Dendritic cell treated with granulocyte-macrophage colony-stimulating factor and Interleukin-4, amounts not matched to agents 40 ng/mL and 50 ng/mL, for 4 days (primary cell): Measurements from ENCODE around the gene GHR.
"Not testable (repeated sequence)": the region's sequence is repeated elsewhere in the genome, so short reads cannot be mapped to it uniquely, and the experiment has no call there.

Experiments
- H3K27ac Mint-ChIP-seq: one replicate; pipeline ENCODE4 v1.8.0; 2022; ENCODE audit warnings: mild to moderate bottlenecking, mixed read lengths
- H3K27me3 Mint-ChIP-seq: one replicate; pipeline ENCODE4 v1.8.0; 2022; ENCODE audit warnings: mild to moderate bottlenecking, mixed read lengths
- H3K36me3 Mint-ChIP-seq: one replicate; pipeline ENCODE4 v1.8.0; 2022; ENCODE audit warnings: low read depth, mixed read lengths
- H3K4me1 Mint-ChIP-seq: one replicate; pipeline ENCODE4 v1.8.0; 2022; ENCODE audit warnings: low read depth, mixed read lengths
- H3K4me3 Mint-ChIP-seq: one replicate; pipeline ENCODE4 v1.8.0; 2022; ENCODE audit warnings: mild to moderate bottlenecking, moderate library complexity, mixed read lengths
- H3K9me3 Mint-ChIP-seq: one replicate; pipeline ENCODE4 v1.8.0; 2022; ENCODE audit warnings: mixed read lengths
- intact Hi-C: fragments of 100-400 bp; cut with micrococcal nuclease; formaldehyde crosslinking; loops from one replicate; pipeline ENCODE4 v1.15.0; 2022

Gene GHR

GRCh38 chr5:42653705-42654104, 230.5 kb downstream of the GHR start:
- no peaks in the 10 kb centered on the region for H3K4me1 Mint-ChIP-seq
- H3K27ac Mint-ChIP-seq = no peak overlapping the region
- intact Hi-C loops = no loop called here
- H3K27me3 Mint-ChIP-seq = no peaks in the 10 kb centered on the region
- H3K9me3 Mint-ChIP-seq = no peaks in the 10 kb centered on the region
- H3K36me3 Mint-ChIP-seq = no peaks in the 10 kb centered on the region
- H3K4me3 Mint-ChIP-seq = no peak overlapping the region

GRCh38 chr5:42654645-42655044, 231.4 kb downstream of the GHR start:
- no peaks in the 10 kb centered on the region for H3K9me3 Mint-ChIP-seq
- H3K27me3 Mint-ChIP-seq = no peaks in the 10 kb centered on the region
- intact Hi-C loops = no loop called here
- H3K36me3 Mint-ChIP-seq = no peaks in the 10 kb centered on the region
- H3K4me1 Mint-ChIP-seq = no peaks in the 10 kb centered on the region
- no peak overlapping the region for H3K4me3 Mint-ChIP-seq
- H3K27ac Mint-ChIP-seq = no peak overlapping the region

DNA sequence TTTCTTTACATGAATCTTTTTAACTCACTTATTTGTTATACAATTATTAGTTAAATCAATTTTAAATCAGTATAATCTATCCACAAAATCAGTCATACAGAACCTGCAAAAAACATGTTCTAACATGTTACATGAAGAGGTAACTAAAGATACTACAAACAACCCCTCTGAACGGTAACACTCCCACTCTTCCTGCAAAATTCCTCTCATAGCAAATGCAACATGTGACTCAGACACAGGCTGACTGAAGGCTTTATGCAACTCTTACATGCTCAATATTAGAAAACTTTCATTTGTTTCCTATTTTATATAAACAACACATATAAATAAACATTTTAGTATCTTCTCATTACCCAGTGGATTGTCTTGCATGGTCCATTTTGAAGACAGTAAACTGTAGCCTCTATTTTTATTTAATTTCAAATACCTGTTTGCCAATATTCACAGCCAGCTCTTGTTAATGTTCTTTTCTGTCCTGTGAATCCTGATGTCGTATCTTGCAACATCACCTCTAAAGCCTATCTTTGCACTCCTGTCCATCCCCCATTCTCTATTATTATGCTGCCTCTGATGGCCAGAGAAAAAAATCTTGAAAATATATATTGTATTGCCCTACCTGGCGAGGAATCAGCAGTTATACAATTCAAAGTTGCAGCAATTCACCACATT, 232.9 kb downstream of the GHR start:
- Mint-ChIP-seq H3K4me3 (no peak overlapping the region), H3K36me3 (no peaks in the 10 kb centered on the region)
- intact Hi-C loops = no loop called here

DNA sequence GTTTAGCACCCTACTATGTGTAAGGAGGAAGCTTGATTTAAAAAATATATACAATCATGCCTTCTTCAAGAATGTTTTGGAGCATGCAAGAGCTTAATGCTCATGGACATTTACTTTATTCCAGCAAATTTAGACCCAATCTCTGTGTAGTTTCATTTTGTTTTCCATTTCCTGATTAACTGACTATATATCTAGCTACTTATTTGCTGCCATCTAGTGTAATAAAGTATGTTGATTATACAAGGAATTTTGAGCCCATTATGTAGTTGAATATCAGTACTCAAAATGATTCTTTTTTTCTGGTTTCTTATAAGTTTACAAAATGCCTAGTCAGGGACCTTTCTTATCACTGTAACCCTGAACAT, 233.4 kb downstream of the GHR start:
- Mint-ChIP-seq H3K9me3 (no peaks in the 10 kb centered on the region), H3K27me3 (no peaks in the 10 kb centered on the region), H3K4me1 (no peaks in the 10 kb centered on the region), H3K27ac (no peak overlapping the region), H3K4me3 (no peak overlapping the region), H3K36me3 (no peaks in the 10 kb centered on the region)
- intact Hi-C loops = no loop called here

More for the DNA sequence above, 232.9 kb downstream of the GHR start:
- Mint-ChIP-seq H3K27me3 (no peaks in the 10 kb centered on the region), H3K27ac (no peak overlapping the region), H3K9me3 (no peaks in the 10 kb centered on the region), H3K4me1 (no peaks in the 10 kb centered on the region)

GRCh38 chr5:42659869-42660268, 236.6 kb downstream of the GHR start:
- not testable (repeated sequence) for H3K27ac Mint-ChIP-seq

DNA sequence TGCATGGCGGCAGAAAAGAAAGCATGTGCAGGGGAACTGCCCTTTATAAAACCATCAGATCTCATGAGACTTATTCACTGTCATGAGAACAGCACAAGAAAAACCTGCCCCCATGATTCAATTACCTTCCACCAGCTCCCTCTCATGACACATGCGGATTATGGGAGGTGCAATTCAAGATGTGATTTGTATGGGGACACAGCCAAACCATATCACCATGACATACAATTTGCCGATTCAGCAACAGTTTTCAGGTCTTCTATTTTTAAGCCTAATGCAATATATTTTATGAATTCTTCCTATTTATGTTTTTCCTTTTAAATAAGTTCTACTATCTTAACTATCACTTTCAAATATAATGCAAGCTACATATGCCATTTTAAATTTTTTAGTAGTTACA, 242.6 kb downstream of the GHR start:
- H3K9me3 Mint-ChIP-seq = no peaks in the 10 kb centered on the region
- H3K4me3 Mint-ChIP-seq = no peak overlapping the region
- no peaks in the 10 kb centered on the region for H3K4me1 Mint-ChIP-seq
- intact Hi-C loops = no loop called here
- no peaks in the 10 kb centered on the region for H3K36me3 Mint-ChIP-seq
- no peak overlapping the region for H3K27ac Mint-ChIP-seq
- no peaks in the 10 kb centered on the region for H3K27me3 Mint-ChIP-seq

More at GRCh38 chr5:42659869-42660268, 236.6 kb downstream of the GHR start:
- H3K4me3 Mint-ChIP-seq, H3K4me1 Mint-ChIP-seq, H3K36me3 Mint-ChIP-seq, H3K27me3 Mint-ChIP-seq, intact Hi-C loops, H3K9me3 Mint-ChIP-seq: not testable (repeated sequence)

DNA sequence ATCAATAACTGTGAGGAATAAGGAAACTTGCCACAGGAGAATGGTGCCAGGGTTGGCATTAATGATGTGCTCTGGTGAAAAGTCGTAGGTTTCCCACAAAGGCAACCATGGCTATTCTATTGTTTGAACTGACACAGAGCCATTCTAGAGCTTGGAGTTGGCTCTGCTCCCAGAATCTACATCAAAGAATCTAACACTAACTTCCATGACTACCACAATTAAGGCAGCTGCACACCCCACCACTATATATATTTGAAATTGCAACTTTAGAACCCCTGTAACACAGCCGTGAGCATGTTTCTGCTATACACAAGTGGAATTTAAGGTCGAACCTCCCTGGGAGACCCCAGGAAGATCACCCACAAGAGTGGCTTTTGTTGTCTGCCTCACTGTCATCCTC, 243.6 kb downstream of the GHR start:
- Mint-ChIP-seq H3K27me3 (no peaks in the 10 kb centered on the region), H3K27ac (no peak overlapping the region), H3K4me1 (no peaks in the 10 kb centered on the region), H3K9me3 (no peaks in the 10 kb centered on the region), H3K4me3 (no peak overlapping the region), H3K36me3 (no peaks in the 10 kb centered on the region)
- intact Hi-C loops = no loop called here

DNA sequence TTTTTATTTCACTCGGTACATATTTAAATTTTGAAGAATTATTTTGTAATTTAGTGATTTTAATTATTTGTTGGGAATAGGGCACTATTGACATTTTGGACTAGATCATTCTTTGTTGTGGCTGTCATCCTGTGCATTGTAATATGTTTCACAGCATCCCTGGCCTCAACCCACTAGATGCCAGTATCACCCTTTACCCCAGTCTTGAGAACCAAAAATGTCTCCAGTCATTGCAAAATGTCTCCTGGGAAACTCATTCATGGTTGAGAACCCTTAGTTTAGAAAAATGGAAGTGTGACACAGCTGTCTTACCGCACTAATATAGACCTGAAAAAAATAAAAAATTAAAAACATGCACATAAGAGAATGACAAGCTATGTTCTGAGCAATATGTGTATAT, 245.0 kb downstream of the GHR start:
- Mint-ChIP-seq H3K4me1 (no peaks in the 10 kb centered on the region), H3K9me3 (no peaks in the 10 kb centered on the region)

DNA sequence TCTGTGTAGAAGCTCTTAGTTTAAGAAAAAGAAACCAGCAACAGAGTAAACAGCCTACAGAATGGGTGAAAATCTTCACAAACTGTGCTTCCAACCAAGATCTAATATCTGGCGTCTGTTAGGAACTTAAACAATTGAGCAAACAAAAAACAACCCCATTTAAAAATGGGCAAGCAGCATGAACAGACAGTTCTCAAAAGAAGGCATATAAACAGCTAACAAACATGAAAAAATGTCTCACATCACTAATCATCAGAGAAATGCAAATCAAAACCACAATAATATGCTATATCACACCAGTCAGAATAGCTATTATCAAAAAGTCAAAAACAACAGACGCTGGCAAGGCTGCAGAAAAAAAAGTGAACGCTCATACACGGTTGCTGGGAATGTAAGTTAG, 249.7 kb downstream of the GHR start:
- H3K4me1 Mint-ChIP-seq = no peaks in the 10 kb centered on the region
- H3K9me3 Mint-ChIP-seq = no peaks in the 10 kb centered on the region
- H3K4me3 Mint-ChIP-seq = no peak overlapping the region
- intact Hi-C loops = no loop called here
- no peaks in the 10 kb centered on the region for H3K27me3 Mint-ChIP-seq
- no peaks in the 10 kb centered on the region for H3K36me3 Mint-ChIP-seq
- no peak overlapping the region for H3K27ac Mint-ChIP-seq

More for the DNA sequence above, 245.0 kb downstream of the GHR start:
- Mint-ChIP-seq H3K36me3 (no peaks in the 10 kb centered on the region), H3K4me3 (no peak overlapping the region), H3K27me3 (no peaks in the 10 kb centered on the region), H3K27ac (no peak overlapping the region)
- intact Hi-C loops = no loop called here

GRCh38 chr5:42675602-42676001, 252.4 kb downstream of the GHR start:
- Mint-ChIP-seq H3K27ac (no peak overlapping the region), H3K36me3 (no peaks in the 10 kb centered on the region), H3K27me3 (no peaks in the 10 kb centered on the region), H3K9me3 (no peaks in the 10 kb centered on the region), H3K4me1 (no peaks in the 10 kb centered on the region), H3K4me3 (no peak overlapping the region)
- intact Hi-C loops = no loop called here

DNA sequence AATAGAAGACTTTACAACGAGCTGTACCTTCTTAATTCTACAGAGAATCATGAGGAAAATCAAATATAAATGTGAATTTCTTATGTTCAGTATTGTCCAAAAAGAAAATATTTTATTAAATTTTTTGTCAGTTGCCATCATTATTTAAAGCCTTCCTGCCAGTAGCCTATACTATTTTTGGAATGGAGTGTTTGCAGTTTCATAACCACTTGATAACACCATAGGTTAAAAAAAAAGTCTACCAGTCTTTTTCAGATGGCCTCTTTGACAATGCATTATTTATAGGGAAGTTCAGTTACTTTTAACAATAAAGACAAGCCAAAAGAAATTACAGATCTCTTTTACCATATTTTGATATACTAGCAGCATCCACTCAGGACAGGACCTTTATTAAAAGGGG, 253.1 kb downstream of the GHR start:
- Mint-ChIP-seq H3K36me3 (no peaks in the 10 kb centered on the region), H3K27ac (no peak overlapping the region)

DNA sequence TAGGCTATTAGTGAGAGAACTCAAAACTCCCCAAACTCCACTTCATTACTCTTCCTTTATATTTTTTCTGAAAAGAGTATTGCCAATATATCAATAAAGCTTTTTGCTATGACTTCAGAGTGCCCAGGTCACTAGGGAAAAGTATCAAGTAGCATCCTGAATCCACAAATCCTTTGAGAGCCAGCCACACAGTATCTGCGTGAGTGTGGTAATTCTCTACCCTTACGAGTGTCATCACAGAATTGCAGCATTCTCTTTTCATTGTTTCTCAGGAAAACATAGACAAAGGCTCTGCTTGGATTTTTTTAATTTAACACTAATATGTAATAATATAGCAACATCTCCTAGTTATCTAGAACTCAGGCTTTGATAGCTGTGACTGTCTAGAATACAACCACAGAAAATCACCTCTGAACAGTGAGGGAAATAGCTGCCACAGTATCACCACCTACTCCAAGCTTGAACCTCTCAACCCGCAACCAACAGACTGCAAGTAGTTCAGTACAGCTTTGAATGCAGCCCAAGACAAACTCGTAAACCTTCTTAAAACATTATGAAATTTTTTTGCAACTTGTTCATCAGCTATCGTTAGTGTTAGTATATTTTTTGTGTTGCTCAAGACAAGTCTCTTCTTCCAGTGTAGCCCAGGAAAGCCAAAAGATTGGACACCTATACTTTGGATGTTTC, 254.1 kb downstream of the GHR start:
- Mint-ChIP-seq H3K4me1 (no peaks in the 10 kb centered on the region), H3K4me3 (no peak overlapping the region), H3K36me3 (no peaks in the 10 kb centered on the region), H3K27ac (no peak overlapping the region), H3K9me3 (no peaks in the 10 kb centered on the region), H3K27me3 (no peaks in the 10 kb centered on the region)
- intact Hi-C loops = no loop called here

More for the DNA sequence above, 253.1 kb downstream of the GHR start:
- Mint-ChIP-seq H3K4me1 (no peaks in the 10 kb centered on the region), H3K9me3 (no peaks in the 10 kb centered on the region), H3K4me3 (no peak overlapping the region), H3K27me3 (no peaks in the 10 kb centered on the region)
- intact Hi-C loops = no loop called here

- H3K4me1 Mint-ChIP-seq = no peaks in the 10 kb centered on the region
- H3K27me3 Mint-ChIP-seq = no peaks in the 10 kb centered on the region
- H3K36me3 Mint-ChIP-seq = no peaks in the 10 kb centered on the region
- no peak overlapping the region for H3K4me3 Mint-ChIP-seq
- no peak overlapping the region for H3K27ac Mint-ChIP-seq
- intact Hi-C loops = no loop called here
- H3K9me3 Mint-ChIP-seq = no peaks in the 10 kb centered on the region
Measured at GRCh38 chr5:42680046-42680445, 256.8 kb downstream of the GHR start.

DNA sequence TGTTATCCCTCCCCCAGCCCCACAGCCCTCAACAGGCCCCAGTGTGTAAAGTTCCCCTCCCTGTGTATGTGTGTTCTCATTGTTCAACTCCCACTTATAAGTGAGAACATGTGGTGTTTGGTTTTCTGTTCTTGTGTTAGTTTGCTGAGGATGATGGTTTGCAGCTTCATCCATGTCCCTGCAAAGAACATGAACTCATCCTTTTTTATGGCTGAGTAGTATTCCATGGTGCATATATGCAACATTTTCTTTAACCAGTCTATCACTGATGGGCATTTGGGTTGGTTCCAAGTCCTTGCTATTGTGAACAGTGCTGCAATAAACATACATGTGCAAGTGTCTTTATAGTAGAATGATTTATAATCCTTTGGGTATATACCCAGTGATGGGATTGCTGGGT, 261.8 kb downstream of the GHR start:
- H3K4me3 Mint-ChIP-seq, H3K27me3 Mint-ChIP-seq, H3K27ac Mint-ChIP-seq, H3K36me3 Mint-ChIP-seq, intact Hi-C loops, H3K9me3 Mint-ChIP-seq, H3K4me1 Mint-ChIP-seq: not testable (repeated sequence)

DNA sequence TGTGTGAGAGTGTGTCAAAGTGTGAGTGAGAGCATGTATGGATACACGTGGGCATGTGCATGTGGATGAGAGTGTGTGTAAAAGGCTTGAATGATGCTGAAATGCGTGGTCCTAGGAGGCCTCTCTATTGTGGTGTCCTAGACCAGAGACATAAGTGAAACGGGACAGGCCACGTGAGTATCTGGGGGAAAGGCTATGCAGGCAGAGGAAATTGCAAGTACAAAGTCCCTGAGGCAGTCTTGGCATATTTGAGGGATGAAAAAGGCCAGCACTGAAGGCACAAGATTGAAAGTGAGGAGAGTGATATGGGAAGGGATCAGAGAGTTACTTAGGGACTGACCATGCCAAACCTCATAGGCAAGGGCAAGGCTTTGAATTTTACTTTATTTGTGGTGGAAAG, 266.2 kb downstream of the GHR start:
- H3K36me3 Mint-ChIP-seq = no peaks in the 10 kb centered on the region

More for the DNA sequence above, 266.2 kb downstream of the GHR start:
- Mint-ChIP-seq H3K9me3 (no peaks in the 10 kb centered on the region), H3K4me1 (no peaks in the 10 kb centered on the region), H3K27ac (no peak overlapping the region), H3K4me3 (no peak overlapping the region), H3K27me3 (no peaks in the 10 kb centered on the region)
- intact Hi-C loops = no loop called here
